GM21526 (cell line): ENCODE measurements around the gene PLA2G12B.
"Not testable (repeated sequence)": the region's sequence is repeated elsewhere in the genome, so short reads cannot be mapped to it uniquely, and the experiment has no call there.

Source experiments
- ATAC-seq: cut with Tn5 transposase; IDR thresholded peaks from one replicate; pipeline ENCODE4 v1.9.1; 2021; ENCODE audit warnings: moderate library complexity; ENCODE audit not compliant: unreplicated experiment, low FRiP score

PLA2G12B gene

GRCh38 chr10:72954596-72955554, at the start of gene PLA2G12B:
TSS of gene PLA2G12B (minus strand) at chr10:72954806. CDS start at chr10:72954685, 121 bp downstream.
- ATAC-seq: no peak

- ATAC-seq: no peak
Measured at GRCh38 chr10:73003822-73004221, 49.2 kb upstream of the PLA2G12B start.

- ATAC-seq: no peak
Measured at GRCh38 chr10:73000973-73001372, 46.4 kb upstream of the PLA2G12B start.

- no peak for ATAC-seq
Measured at GRCh38 chr10:72997099-72997498, 42.5 kb upstream of the PLA2G12B start.

- not testable (repeated sequence) for ATAC-seq
Measured at GRCh38 chr10:72995459-72995858, 40.9 kb upstream of the PLA2G12B start.

GRCh38 chr10:72989771-72990170, 35.2 kb upstream of the PLA2G12B start:
- ATAC-seq: not testable (repeated sequence)

- not testable (repeated sequence) for ATAC-seq
Measured at GRCh38 chr10:72984618-72985017, 30.0 kb upstream of the PLA2G12B start.

- no peak for ATAC-seq
Measured at GRCh38 chr10:72981882-72982529, 27.4 kb upstream of the PLA2G12B start.

GRCh38 chr10:72981028-72981881, 26.6 kb upstream of the PLA2G12B start:
- no peak for ATAC-seq

- no peak for ATAC-seq
Measured at GRCh38 chr10:72980348-72980747, 25.7 kb upstream of the PLA2G12B start.

- no peak for ATAC-seq
Measured at GRCh38 chr10:72979709-72980108, 25.1 kb upstream of the PLA2G12B start.

- ATAC-seq: no peak
Measured at GRCh38 chr10:72976886-72977285, 22.3 kb upstream of the PLA2G12B start.

GRCh38 chr10:72956001-72956400, 1.4 kb upstream of the PLA2G12B start:
- no peak for ATAC-seq

- ATAC-seq: no peak
Measured at GRCh38 chr10:72954230-72954595, 393 bp downstream of the PLA2G12B start.

- ATAC-seq: no peak
Measured at GRCh38 chr10:72953687-72954086, 919 bp downstream of the PLA2G12B start.

GRCh38 chr10:72952642-72953158, 1.9 kb downstream of the PLA2G12B start:
- no peak for ATAC-seq

GRCh38 chr10:72952189-72952588, 2.4 kb downstream of the PLA2G12B start:
- ATAC-seq: no peak

- no peak for ATAC-seq
Measured at GRCh38 chr10:72951760-72952159, 2.8 kb downstream of the PLA2G12B start.

GRCh38 chr10:72948762-72949161, 5.8 kb downstream of the PLA2G12B start:
- no peak for ATAC-seq

- no peak for ATAC-seq
Measured at GRCh38 chr10:72946963-72947362, 7.6 kb downstream of the PLA2G12B start.
